ENCODE results near the gene MKLN1. TPM values are rescaled to one million over a fixed set of nuclear protein-coding genes. Genes with fewer than 3 reads are reported as not detected.
A peak's percentile ranks its signal among the peaks of the same experiment; 100 is the strongest.

Gene MKLN1
- polyA plus RNA-seq, 2 of the 4 experiments (the other 2 are of a cell fraction), result 39.6 to 84.5 TPM

DNA sequence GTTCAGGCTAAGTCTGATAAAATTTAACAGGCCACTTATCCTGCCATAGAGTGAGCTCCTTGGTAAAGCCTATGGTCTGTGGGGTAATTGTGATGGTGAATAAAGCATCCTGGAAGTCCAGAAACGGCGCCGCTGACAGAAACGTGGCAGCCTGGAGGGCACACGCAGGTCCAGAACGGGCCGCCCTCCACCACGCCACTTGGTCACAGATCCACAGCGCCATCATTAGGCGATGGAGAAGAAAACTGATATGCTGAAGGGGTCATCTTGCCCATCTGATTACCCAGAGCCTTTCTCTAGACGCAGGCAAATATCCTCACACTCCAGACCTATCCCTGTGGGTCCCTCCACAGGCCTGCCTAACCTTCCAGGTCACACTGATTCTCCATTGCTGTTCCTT lies 190.9 kb downstream of the MKLN1 start:
- Histone ChIP-seq H3K4me3 (no peak overlapping the region), H3K9me3 (no peaks in the 10 kb centered on the region), H3K4me1 (peaks cover 19% of the 10 kb centered on the region), H3K27ac (no peak overlapping the region), H3K4me2 (no peak overlapping the region)
- CTCF ChIA-PET, result interaction anchor here (0.8 to 1.4 kb wide), 4 partner anchors 10 to 28 kb away, joined by 3 to 4 read pairs (median 3); no protein-coding TSS in a partner anchor
- 93% methylated on average over 11 of the region's 11 CpGs for WGBS (ENCODE audit: missing lambda C conversion rate)
- ATAC-seq (no peak), DNase-seq (ENCODE audit: low read depth in 1 of 2, low spot score in 1 of 2) (no peak), FAIRE-seq (no peak)
- POLR2A ChIA-PET, result no interaction called here
- TF ChIP-seq, protein P1, sequence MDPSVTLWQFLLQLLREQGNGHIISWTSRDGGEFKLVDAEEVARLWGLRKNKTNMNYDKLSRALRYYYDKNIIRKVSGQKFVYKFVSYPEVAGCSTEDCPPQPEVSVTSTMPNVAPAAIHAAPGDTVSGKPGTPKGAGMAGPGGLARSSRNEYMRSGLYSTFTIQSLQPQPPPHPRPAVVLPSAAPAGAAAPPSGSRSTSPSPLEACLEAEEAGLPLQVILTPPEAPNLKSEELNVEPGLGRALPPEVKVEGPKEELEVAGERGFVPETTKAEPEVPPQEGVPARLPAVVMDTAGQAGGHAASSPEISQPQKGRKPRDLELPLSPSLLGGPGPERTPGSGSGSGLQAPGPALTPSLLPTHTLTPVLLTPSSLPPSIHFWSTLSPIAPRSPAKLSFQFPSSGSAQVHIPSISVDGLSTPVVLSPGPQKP (IDR thresholded peaks at IDR 0.05; ENCODE audit: low read depth, low read length), result no peak
- TF ChIP-seq JUNB (IDR thresholded peaks at IDR 0.05), result no peak
- TF ChIP-seq SREBF2 (IDR thresholded peaks at IDR 0.05), result no peak
- no peak for TF ChIP-seq RCOR1 (IDR thresholded peaks at IDR 0.05; ENCODE audit: low read depth, low read length)
- TF ChIP-seq TP53 (CRISPR knock-in tag; IDR thresholded peaks at IDR 0.05), result no peak
- no peak for TF ChIP-seq CBX2 (IDR thresholded peaks at IDR 0.05; ENCODE audit: borderline replicate concordance, low read depth)
- TF ChIP-seq ZC3H11A (IDR thresholded peaks at IDR 0.05), result no peak
- TF ChIP-seq EHF (CRISPR knock-in tag; IDR thresholded peaks at IDR 0.05), result no peak
- TF ChIP-seq, protein P2, sequence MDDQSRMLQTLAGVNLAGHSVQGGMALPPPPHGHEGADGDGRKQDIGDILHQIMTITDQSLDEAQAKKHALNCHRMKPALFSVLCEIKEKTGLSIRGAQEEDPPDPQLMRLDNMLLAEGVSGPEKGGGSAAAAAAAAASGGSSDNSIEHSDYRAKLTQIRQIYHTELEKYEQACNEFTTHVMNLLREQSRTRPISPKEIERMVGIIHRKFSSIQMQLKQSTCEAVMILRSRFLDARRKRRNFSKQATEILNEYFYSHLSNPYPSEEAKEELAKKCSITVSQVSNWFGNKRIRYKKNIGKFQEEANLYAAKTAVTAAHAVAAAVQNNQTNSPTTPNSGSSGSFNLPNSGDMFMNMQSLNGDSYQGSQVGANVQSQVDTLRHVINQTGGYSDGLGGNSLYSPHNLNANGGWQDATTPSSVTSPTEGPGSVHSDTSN (IDR thresholded peaks at IDR 0.05), result no peak
- no peak for TF ChIP-seq PHF8 (IDR thresholded peaks at IDR 0.05; ENCODE audit: borderline replicate concordance, low read depth)
- no peak for TF ChIP-seq HOXB13 (CRISPR knock-in tag; IDR thresholded peaks at IDR 0.05; ENCODE audit: low read depth)
- TF ChIP-seq, protein P3, sequence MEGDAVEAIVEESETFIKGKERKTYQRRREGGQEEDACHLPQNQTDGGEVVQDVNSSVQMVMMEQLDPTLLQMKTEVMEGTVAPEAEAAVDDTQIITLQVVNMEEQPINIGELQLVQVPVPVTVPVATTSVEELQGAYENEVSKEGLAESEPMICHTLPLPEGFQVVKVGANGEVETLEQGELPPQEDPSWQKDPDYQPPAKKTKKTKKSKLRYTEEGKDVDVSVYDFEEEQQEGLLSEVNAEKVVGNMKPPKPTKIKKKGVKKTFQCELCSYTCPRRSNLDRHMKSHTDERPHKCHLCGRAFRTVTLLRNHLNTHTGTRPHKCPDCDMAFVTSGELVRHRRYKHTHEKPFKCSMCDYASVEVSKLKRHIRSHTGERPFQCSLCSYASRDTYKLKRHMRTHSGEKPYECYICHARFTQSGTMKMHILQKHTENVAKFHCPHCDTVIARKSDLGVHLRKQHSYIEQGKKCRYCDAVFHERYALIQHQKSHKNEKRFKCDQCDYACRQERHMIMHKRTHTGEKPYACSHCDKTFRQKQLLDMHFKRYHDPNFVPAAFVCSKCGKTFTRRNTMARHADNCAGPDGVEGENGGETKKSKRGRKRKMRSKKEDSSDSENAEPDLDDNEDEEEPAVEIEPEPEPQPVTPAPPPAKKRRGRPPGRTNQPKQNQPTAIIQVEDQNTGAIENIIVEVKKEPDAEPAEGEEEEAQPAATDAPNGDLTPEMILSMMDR (IDR thresholded peaks at IDR 0.05), result no peak
- TF ChIP-seq CEBPB (IDR thresholded peaks at IDR 0.05), result no peak
- no peak for TF ChIP-seq ZSCAN20 (CRISPR knock-in tag; IDR thresholded peaks at IDR 0.05)
- no peak for TF ChIP-seq RFX5 (IDR thresholded peaks at IDR 0.05)

DNA sequence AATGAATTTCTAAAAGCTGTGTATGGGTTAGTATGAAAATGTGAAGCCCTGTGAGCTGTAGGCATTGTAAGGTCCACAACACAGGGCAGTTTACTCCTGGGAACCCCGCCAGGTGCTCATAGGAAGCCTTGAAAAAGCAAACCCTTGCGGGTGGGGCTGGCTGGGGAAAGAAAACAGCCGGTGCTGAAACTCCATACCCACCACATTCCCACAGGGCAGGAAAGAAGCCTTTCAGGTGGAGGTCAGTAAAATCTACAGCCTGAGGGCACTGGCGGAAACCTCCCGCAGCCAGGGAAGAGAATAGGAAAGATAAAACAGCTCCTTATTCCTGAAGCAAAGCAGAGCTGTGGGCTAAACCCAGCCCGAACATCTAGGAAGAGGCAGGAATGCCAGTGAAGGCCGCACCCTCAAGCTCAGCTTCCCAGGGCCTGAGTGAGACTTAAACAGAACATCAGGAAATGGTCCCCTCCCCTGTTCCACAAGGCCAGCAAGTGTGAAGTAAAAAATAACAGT lies 194.0 kb downstream of the MKLN1 start:
- 42% methylated on average over 7 of the region's 7 CpGs for WGBS (ENCODE audit: missing lambda C conversion rate)
- Histone ChIP-seq H3K9me3 (no peaks in the 10 kb centered on the region), H3K4me2 (peak overlapping the region; percentile 56), H3K4me3 (no peak overlapping the region), H3K27ac (peak overlapping the region; percentile 52 to 75; a peak in 4 of 6 replicates), H3K4me1 (peaks cover 25% of the 10 kb centered on the region)
- DNase-seq (ENCODE audit: low read depth in 1 of 2, low spot score in 1 of 2) (peak in 1 of 2 experiments; percentile 67), ATAC-seq (peak; percentile 70 to 85), FAIRE-seq (no peak)
- ChIA-PET CTCF (interaction anchor here (0.7 to 3.5 kb wide), 6 partner anchors 8 to 134 kb away, joined by 3 to 17 read pairs (median 9); no protein-coding TSS in a partner anchor), POLR2A (interaction anchor here (1.2 kb wide), 1 partner anchor 17 kb away, joined by 3 read pairs; no protein-coding TSS in a partner anchor)
- no peak for TF ChIP-seq NR3C1 (IDR thresholded peaks at IDR 0.05)
- no peak for TF ChIP-seq FOSL2 (IDR thresholded peaks at IDR 0.05)
- TF ChIP-seq FOSL2 (CRISPR knock-in tag; IDR thresholded peaks at IDR 0.05), result no peak
- TF ChIP-seq, protein P4, sequence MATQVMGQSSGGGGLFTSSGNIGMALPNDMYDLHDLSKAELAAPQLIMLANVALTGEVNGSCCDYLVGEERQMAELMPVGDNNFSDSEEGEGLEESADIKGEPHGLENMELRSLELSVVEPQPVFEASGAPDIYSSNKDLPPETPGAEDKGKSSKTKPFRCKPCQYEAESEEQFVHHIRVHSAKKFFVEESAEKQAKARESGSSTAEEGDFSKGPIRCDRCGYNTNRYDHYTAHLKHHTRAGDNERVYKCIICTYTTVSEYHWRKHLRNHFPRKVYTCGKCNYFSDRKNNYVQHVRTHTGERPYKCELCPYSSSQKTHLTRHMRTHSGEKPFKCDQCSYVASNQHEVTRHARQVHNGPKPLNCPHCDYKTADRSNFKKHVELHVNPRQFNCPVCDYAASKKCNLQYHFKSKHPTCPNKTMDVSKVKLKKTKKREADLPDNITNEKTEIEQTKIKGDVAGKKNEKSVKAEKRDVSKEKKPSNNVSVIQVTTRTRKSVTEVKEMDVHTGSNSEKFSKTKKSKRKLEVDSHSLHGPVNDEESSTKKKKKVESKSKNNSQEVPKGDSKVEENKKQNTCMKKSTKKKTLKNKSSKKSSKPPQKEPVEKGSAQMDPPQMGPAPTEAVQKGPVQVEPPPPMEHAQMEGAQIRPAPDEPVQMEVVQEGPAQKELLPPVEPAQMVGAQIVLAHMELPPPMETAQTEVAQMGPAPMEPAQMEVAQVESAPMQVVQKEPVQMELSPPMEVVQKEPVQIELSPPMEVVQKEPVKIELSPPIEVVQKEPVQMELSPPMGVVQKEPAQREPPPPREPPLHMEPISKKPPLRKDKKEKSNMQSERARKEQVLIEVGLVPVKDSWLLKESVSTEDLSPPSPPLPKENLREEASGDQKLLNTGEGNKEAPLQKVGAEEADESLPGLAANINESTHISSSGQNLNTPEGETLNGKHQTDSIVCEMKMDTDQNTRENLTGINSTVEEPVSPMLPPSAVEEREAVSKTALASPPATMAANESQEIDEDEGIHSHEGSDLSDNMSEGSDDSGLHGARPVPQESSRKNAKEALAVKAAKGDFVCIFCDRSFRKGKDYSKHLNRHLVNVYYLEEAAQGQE (IDR thresholded peaks at IDR 0.05), result no peak
- TF ChIP-seq RNF2 (IDR thresholded peaks at IDR 0.05; ENCODE audit: borderline replicate concordance, low read depth), result no peak
- no peak for TF ChIP-seq ZNF302 (CRISPR knock-in tag; IDR thresholded peaks at IDR 0.05)
- no peak for TF ChIP-seq HDAC2 (IDR thresholded peaks at IDR 0.05)
- TF ChIP-seq HOXB13 (CRISPR knock-in tag; IDR thresholded peaks at IDR 0.05; ENCODE audit: low read depth), result no peak
- no peak for TF ChIP-seq ZC3H11A (IDR thresholded peaks at IDR 0.05)
- TF ChIP-seq, protein P5, sequence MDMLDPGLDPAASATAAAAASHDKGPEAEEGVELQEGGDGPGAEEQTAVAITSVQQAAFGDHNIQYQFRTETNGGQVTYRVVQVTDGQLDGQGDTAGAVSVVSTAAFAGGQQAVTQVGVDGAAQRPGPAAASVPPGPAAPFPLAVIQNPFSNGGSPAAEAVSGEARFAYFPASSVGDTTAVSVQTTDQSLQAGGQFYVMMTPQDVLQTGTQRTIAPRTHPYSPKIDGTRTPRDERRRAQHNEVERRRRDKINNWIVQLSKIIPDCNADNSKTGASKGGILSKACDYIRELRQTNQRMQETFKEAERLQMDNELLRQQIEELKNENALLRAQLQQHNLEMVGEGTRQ (IDR thresholded peaks at IDR 0.05), result no peak
- no peak for TF ChIP-seq POLR2A (IDR thresholded peaks at IDR 0.05; ENCODE audit: low read length)
- no peak for TF ChIP-seq CHD2 (IDR thresholded peaks at IDR 0.05; ENCODE audit: low read length, partially characterized antibody)
- no peak for TF ChIP-seq RCOR1 (IDR thresholded peaks at IDR 0.05; ENCODE audit: low read depth, low read length)
- TF ChIP-seq, protein P6, sequence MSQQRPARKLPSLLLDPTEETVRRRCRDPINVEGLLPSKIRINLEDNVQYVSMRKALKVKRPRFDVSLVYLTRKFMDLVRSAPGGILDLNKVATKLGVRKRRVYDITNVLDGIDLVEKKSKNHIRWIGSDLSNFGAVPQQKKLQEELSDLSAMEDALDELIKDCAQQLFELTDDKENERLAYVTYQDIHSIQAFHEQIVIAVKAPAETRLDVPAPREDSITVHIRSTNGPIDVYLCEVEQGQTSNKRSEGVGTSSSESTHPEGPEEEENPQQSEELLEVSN (IDR thresholded peaks at IDR 0.05; ENCODE audit: borderline replicate concordance, low read depth), result no peak
- TF ChIP-seq ESRRA (IDR thresholded peaks at IDR 0.05; ENCODE audit: borderline replicate concordance, low read length), result no peak
- no peak for TF ChIP-seq HOXA7 (CRISPR knock-in tag; IDR thresholded peaks at IDR 0.05)
- no peak for TF ChIP-seq CEBPB (IDR thresholded peaks at IDR 0.05)
- TF ChIP-seq RARB (CRISPR knock-in tag; IDR thresholded peaks at IDR 0.05), result no peak
- TF ChIP-seq BHLHE40 (IDR thresholded peaks at IDR 0.05; ENCODE audit: low read depth, low read length), result no peak
- TF ChIP-seq CBX2 (IDR thresholded peaks at IDR 0.05; ENCODE audit: borderline replicate concordance, low read depth), result no peak
